Esophagus squamous epithelium (tissue), 4 donors: Measurements from ENCODE around the gene OR10AD1.

Experiments used
- POLR2A ChIP-seq, 4 donors: fragments of 450-650 bp; IDR thresholded peaks; one replicate each; pipeline ENCODE4 v1.6.1; 2017; ENCODE audit warnings: antibody characterized with exemption in 4 of 4, mild to moderate bottlenecking in 4 of 4, moderate library complexity in 3 of 4
- TF ChIP-seq, protein P1 (sequence below), 6 experiments: fragments of 450-650 bp in 4 of 6; fragments of 200-600 bp in 2 of 6; sonication (generic) in 2 of 6; IDR thresholded peaks; one replicate each; pipeline ENCODE4 v1.5.1; 2016 to 2019; ENCODE audit warnings: antibody characterized with exemption in 6 of 6, mild to moderate bottlenecking in 4 of 6, moderate library complexity in 4 of 6

DNA sequence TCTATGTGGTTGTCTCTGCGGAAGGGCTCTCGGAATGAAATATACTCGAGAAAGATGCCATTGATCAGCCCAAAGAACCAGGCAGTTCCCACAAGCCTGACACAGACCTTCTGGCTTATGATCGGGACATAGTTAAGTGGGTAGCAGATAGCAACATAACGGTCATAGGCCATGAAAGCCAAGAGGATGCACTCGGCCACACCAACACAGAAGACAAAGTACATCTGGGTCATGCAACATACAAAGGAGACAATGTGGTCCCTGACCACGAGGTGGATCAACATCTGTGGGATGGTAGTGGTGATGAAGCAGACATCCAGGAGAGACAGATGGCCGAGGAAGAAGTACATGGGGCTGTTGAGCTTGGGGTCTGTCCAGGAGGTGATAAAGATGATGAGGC is 326 bp downstream of the OR10AD1 start:
- TF ChIP-seq, protein P1, sequence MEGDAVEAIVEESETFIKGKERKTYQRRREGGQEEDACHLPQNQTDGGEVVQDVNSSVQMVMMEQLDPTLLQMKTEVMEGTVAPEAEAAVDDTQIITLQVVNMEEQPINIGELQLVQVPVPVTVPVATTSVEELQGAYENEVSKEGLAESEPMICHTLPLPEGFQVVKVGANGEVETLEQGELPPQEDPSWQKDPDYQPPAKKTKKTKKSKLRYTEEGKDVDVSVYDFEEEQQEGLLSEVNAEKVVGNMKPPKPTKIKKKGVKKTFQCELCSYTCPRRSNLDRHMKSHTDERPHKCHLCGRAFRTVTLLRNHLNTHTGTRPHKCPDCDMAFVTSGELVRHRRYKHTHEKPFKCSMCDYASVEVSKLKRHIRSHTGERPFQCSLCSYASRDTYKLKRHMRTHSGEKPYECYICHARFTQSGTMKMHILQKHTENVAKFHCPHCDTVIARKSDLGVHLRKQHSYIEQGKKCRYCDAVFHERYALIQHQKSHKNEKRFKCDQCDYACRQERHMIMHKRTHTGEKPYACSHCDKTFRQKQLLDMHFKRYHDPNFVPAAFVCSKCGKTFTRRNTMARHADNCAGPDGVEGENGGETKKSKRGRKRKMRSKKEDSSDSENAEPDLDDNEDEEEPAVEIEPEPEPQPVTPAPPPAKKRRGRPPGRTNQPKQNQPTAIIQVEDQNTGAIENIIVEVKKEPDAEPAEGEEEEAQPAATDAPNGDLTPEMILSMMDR (IDR thresholded peaks at IDR 0.05) = no peak
- TF ChIP-seq POLR2A (IDR thresholded peaks at IDR 0.05) = no peak
